ENCODE results near the gene HK3.

The HK3 gene

DNA sequence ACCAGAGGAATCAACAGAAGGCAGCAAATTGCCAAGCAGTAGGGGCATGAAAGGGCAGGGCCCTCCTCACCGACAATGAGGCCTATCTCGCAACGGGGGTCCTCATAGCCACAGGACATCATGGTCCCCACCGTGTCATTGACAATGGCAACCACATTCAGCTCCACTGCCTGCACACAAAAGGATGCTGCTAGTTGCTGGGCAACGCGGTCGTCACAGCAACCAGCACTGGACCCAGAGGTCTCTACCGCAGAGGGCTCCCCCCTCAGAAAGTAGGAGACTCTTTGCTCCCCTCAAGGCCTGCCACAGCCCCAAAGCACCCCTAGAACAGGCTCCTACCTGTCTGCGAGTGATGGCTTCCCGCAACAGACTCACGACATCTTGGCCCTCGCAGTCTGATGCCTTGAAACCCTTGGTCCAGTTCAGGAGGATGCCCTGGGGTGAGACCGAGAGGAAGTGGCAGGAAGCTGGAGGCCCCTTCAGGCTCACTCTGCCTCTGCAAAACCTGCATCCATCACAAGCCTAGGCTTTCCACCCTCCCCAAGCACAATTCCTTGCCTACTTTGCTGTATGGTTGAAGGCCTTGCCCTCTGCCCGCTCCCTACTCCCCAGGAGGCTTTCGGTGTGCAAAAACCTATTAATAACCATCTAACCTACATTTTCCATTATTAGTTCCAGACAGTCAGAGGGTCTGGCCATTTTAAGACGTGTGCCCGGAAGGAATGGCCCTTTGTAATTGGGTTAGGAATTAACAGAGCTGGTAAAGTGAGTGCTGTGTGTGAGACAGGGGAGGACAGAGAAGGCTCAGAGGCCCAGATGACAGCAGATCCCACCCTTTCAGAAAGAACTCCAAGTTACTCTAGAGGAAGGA is 15.2 kb downstream of the HK3 start:
- H3K4me3 ChIP-seq (ENCODE audit: low read length) = no peak overlapping the region
- TF ChIP-seq CTCF (IDR thresholded peaks at IDR 0.05; ENCODE audit: insufficient read depth, low read depth, low read length, missing control alignments) = no peak
- DNase-seq (ENCODE audit: low read depth) = no peak

GRCh38 chr5:176882567-176882903 is 16.6 kb downstream of the HK3 start:
- TF ChIP-seq CTCF (IDR thresholded peaks at IDR 0.05; ENCODE audit: insufficient read depth, low read depth, low read length, missing control alignments) = no peak
- H3K4me3 ChIP-seq (ENCODE audit: low read length) = no peak overlapping the region
- peak; percentile 14 for DNase-seq (ENCODE audit: low read depth)

GRCh38 chr5:176881816-176882566 is 17.2 kb downstream of the HK3 start:
- no peak for TF ChIP-seq CTCF (IDR thresholded peaks at IDR 0.05; ENCODE audit: insufficient read depth, low read depth, low read length, missing control alignments)
- H3K4me3 ChIP-seq (ENCODE audit: low read length) = no peak overlapping the region
- no peak for DNase-seq (ENCODE audit: low read depth)

DNA sequence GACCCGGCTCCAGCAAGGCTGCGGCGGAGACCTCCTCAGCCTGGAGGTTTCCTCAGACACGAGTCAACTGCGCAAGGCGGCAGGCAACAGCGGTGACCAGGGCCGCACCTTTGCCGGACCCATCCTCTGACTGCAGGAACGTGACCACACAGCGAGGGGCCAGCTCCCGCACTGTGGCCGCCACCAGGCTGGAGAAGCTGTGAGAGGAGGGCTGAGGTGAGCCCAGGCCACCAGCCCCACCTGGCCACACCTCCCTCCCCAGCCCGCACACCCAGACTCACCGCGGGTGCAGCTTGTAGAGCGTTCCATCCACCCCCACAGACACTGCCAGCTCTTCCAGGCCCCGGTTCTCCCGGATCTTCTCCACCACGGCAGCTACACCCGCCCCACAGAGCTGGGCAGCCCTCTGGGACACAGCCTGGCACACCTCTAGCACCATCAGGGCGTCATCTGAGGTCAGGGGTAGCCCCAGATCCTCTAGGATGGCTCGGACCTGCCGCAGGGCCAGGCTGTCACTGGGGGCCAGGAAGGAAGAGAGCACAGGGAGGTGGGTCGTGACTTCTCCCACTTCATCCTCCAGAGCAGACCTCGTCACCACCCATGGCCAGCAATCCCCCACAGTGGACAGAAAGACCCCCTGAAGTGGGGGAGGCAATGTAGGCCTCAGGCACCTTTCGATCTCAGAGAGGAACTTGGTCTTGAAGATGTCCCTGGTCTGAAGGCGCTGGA is 18.0 kb downstream of the HK3 start:
- H3K4me3 ChIP-seq (ENCODE audit: low read length) = no peak overlapping the region
- no peak for TF ChIP-seq CTCF (IDR thresholded peaks at IDR 0.05; ENCODE audit: insufficient read depth, low read depth, low read length, missing control alignments)
- DNase-seq (ENCODE audit: low read depth) = no peak

DNA sequence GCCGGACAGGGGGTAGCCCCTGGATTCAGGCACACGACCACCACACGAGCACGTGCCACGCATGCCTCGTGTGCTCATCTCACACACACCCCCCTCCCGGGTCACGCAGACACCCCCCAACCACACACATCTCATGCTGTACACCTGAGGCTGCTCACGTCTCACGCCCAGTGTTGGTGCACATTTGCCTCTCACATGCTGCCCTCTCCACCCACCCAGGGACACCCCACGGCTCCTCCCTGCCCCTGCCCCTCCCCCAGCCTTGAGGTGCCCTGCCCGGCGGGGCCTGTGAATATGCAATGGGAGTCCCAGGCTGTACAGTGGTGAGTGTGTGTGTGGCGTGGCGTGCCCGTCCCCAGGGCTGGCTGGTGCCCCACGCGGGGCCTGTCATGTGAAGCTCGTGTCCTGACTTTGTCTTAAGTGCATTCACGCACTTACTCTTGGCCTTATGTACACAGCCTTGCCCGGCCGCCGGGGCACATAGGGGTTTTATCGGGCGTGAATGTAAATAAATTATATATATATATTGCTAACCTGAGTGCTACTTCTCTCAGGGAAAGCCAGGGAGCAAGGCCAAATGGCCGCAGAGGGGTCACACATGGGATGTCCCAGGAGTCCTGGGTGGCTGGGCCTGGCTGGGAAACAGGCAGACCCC is 18.7 kb downstream of the HK3 start:
- TF ChIP-seq CTCF (IDR thresholded peaks at IDR 0.05; ENCODE audit: insufficient read depth, low read depth, low read length, missing control alignments) = no peak
- no peak overlapping the region for H3K4me3 ChIP-seq (ENCODE audit: low read length)
- DNase-seq (ENCODE audit: low read depth) = no peak

DNA sequence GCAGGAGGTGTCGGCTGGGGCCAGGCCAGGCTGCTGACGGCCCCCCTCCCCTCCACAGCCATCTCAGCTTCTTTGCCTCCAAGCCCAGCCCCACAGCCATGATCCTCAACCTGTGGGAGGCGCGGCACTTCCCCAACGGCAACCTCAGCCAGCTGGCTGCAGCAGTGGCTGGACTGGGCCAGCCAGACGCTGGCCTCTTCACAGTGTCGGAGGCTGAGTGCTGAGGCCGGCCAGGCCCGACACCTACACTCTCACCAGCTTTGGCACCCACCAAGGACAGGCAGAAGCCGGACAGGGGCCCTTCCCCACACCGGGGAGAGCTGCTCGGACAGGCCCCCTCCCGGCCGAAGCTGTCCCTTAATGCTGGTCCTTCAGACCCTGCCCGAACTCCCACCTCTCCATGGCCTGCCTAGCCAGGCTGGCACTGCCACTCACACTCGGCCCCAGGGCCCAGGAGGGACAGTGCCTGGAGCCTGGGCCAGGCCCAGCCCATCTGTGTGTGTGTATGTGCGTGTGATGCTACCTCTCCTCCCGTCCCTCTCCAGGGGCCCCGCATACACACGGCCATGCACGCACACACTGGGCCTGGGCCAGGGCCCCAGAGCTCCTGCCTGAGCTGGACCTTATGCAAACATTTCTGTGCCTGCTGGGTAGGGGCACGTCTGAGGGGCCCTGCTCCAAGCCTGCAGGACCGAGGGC is 19.3 kb downstream of the HK3 start:
- no peak for DNase-seq (ENCODE audit: low read depth)
- no peak for TF ChIP-seq CTCF (IDR thresholded peaks at IDR 0.05; ENCODE audit: insufficient read depth, low read depth, low read length, missing control alignments)
- no peak overlapping the region for H3K4me3 ChIP-seq (ENCODE audit: low read length)
